NCI-H187 (cell line): ENCODE results near the gene LHFPL6.

ENCODE experiments used
- DNase-seq, 2 experiments: peaks; one replicate each; lab custom pipeline; 2025; lab: John Stamatoyannopoulos, UW

LHFPL6 gene

DNA sequence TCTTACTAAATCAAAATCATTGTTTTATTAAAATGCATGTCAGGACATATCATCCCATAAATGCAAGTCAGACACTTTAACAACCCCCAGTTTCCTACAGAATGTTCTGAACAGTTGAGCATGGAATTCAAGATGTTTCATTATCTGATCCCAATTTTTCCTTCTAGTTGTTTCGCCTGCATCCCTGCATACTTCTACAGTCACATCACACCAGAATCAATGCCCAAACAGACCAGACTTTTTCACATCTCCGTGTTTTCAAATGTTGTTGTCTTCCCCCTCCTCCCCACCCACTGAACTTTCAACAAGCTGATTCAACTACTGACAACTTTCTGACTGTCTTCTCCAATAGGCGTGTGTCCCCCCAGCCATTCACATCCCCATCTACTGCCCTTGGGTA is 48.6 kb downstream of the LHFPL6 start:
- DNase-seq = no peak

DNA sequence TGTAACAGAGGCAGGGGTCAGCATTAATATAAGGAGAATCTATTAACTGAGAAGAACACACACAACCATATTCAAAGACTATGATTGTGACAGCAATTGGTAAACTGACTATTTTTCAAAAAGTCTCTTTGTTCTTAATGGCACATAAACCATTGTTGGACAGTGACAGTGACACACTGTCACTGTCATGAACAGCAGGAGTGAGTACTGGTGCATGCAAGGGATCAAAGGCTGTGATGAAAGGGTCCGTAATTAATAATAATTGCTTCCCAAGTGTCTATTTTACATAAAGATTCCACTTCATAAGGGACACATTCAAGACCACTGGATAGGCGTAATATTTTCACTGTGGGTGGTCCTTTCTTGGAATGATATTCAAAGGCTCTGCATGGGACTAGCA is 50.7 kb downstream of the LHFPL6 start:
- DNase-seq = no peak

DNA sequence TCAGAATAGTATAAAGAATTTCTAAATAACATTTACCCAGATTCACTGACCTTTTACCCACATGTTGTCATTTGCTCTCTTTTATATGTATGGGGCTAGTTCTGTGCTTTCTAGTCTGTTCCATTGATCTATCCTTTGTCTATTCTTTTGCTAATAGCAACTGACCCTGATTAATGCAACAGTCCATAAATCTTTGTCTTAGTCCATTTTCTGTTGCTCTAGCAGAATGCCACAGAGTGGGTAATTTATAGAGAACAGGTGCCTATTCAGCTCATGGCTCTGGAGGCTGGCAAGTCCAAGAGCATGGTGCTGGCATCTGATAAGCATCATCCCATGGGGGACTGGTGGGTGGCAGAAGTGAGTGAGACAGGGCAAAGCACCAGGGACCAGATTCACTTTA is 52.1 kb downstream of the LHFPL6 start:
- DNase-seq = no peak

DNA sequence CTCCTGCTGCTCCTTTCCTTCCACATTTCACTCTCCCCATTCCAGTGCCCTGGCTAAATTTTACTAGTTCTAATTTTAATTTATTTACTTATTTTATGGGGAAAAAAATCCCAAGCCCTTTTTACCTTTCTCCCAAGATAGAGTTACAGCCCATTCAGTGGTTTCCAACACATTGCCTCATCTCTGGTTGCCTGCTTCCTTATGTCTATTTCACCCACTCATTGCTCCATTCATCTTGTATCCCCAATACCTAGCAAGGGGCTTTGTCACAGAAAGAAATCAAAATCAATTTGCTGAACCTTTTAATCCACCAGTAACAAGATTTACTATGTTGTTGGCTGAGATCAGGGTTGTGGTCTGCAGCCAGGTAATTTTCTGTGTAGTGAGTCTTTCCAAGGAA is 55.9 kb downstream of the LHFPL6 start:
- DNase-seq = no peak

DNA sequence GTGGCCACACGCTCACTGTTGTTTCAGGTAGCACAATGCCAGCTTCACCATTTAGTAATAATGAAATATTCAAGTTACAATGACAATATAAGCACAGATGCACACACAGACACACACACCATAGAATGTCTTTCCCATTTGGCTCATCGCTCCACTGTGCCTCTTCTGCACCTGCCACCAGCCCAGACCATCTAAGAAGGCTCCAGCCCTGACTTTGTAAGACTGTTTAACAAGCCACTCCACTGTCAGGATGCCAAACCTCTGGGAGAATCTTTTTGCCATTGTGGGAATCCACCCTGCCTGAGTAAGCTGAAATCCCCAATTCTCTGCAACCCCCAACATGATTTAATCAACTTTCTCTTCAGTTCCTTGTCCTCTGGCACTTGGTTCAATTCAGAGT is 60.6 kb downstream of the LHFPL6 start:
- no peak for DNase-seq

DNA sequence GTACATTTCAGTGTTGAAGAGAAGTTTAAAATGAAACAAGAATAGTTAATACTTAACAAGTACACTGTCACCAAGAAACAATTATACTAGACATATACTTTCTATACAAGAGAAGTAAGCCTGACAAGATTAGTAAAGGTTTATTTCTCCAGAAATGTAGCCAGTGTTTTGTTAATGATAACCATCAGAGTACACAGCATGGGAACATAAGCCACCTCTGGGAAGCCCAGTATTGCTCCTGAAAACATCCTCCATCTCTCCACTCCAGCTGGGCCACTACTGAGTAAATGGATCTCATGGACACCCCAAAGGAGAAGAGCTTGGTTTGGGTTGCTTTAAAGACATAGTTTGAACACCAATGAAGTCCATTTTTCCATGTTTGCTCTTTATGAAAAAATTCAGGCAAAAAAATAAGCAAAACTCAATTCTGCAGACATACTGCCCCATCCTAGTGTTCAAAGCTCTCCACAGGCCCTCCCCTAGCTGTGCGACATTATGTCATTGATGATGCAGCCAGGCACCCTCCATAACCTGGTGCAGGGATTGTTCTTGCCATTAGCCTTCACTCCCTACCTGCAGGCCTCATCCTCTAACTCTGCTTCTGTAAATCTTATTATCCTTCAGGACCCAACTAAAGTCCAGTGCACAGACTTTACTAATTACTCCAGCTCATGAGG is 61.9 kb downstream of the LHFPL6 start:
- DNase-seq = no peak

DNA sequence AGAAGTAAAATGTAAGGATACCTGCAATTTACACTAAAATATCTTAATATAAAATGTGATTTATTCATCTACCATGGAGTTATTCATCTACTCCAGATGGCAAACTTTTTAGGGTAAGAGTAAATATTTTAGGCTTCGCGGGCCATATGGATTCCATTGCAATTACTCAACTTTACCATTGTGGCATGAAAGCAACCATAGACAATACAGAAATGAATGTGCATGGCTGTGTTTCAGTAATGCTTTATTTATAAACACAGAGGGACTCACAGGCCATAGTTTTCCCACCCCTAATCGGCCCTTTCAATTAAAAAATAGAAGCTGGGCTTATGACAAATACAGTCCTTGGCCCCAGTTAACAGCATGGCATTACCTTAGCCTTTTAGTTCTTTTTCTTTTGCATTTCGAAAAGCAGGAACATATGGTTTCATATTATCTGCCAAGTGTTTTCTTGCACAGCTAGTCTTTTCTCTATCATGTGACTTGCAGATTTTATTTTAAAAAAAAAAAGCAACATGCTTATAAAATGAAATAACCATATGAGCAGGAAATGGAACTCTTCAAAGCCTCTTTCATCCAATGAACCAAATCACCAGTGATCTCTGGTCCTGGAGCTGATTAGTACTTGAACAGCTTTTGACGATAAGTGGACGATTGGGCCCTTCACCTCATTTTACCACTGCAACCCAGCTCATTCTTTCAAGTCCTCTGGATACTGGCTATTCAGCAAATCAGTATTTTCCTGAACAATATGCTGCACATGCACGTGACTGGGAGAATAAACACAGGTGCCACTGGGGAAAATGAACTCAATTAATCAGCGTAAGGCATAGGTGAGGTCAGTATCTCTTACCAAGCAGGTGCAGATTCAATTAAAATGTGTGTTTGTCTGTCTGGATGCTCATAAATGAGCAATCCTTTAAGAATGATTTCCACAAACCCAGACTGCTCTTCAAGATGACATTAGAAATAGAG is 63.9 kb downstream of the LHFPL6 start:
- DNase-seq = peak; percentile 26 to 39

DNA sequence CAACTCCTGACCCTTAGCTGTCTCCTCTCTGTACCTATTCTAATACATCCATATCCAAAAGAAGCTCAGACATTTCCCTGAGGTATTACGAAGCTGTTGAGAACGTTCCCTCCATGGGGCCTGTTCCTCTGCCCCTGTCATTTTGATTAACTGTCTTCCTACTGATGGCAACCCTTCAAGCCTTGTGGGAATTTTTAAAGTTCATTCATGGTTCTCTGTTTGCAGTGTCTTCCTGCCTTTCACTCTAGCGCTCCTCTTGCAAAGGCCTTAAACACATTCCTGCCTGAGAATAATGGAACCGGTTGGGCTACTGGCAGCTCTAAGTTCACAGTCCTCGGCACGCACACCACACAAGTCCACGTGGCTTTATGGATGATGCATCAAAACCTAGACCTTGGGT is 66.1 kb downstream of the LHFPL6 start:
- no peak for DNase-seq

DNA sequence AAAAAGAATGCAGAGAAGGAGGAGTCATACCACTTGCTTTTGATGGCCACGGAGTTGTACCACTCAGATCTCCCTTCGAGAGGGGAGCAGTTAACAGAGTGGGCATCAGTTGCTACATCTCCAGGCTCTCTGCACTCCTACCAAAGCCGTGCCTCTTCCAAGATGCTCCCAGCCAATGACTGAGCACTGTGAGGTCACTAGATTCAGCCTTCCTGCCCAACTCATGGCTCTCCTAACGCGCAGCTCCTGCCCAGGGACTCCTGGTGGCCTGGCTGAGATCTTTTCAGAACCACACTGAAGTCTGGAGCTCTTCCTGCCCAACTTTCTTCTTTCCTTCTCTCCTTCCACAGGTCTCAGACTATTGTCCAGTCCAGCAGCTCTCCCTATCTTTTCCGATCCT is 66.7 kb downstream of the LHFPL6 start:
- no peak for DNase-seq

DNA sequence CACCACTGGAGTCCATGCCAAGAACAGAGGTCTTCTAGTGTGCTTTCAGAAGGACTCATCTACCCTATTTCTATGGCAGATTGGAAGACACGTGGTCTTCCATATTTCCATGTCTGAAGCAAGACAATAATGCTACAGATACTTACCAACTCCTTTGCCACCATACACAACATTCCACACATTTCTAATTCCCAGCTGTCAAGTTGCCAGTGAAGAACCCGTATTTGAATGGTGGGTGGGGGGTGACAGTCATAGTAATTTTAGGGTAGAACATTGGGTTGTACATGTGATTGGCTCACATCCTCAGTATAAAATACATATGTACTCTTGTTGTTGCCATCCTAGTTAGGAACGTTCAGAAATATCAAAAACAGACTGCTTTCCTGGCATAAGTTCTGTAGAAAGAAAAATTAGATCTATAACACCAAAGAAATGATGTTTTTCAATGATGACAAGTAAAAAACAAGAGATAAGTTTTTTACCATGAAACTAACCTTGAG is 69.3 kb downstream of the LHFPL6 start:
- no peak for DNase-seq

DNA sequence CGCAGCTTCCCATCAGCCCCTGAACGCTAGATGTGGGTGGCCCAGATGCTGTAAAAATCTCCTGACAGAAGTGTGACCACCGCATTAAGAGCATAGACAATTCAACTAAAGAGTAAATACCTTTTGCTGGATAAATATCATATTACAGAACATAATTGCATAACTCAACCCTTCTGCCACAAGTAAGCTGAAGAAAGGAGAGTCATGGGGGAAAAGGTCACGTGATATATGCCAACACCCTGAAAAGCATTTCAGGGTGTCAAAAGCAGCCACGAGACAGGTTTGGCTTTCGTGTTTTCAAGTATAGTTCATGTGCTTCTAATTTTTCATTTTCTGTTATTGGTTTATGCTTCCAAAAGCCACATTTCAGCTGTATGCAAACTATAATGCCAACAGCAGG is 71.3 kb downstream of the LHFPL6 start:
- no peak for DNase-seq

DNA sequence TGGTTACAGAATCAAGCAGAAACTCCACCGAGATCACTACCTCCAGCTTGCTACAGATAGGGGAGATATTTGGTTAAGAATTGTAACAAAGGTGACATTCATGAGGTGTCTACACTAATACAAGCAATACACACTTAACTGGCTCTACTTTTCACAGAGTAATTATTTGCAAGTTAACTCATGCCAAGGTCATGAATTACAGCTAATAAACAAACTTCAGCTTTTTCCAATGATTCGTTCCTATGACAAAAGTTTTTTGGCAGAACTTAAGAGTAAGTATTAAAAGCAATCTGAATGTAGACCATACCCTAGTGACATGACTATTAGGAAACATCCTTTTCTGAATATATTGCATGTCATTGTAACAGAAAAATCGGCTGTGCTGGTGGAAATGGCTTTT is 72.1 kb downstream of the LHFPL6 start:
- no peak for DNase-seq

DNA sequence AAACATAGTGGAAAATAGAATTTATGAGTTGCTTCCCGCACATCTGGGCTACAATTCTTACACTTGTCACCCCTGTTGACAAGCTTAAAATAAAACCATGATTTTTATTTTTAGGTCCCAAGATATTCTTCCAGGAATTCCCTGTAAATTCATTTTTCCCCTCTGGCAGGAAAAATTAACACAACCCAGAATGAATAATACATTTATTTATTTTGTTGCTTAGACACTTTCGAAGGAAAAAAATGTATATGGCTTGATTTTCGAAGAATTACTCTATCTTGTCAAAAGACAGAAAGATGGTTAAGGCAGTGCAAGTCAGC is 74.4 kb downstream of the LHFPL6 start:
- no peak for DNase-seq

DNA sequence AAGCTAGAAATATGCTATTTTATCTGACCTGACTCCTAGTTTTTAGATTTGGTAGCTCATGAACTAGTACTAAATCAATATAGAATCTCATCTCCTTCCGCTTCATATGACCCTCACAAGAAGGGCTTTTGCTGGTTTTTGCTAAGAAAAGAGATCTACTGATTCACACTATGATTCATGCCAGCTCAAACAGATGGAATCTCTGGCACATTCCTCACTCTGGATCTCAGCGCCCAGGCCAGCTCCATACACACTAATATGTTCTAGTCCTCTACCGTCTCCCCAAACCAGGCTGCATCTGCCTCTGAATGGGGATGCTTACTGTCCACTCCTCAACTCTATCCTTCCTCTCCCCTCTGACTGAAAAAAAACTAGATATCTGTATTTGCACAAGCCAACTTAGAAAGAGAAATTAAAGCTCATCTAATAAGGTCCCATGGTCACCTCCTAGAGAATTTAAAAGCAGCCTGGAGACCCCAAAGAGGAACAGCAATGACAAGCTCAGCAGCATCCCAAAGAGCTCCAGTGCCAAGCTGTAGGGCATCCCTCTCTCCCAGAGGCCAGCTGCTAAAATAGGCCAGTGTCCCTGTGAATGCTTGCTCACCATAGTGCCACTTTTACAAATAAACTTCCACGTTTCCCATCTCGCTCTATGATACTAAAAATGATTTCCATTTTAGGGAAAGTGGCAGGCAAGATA is 74.9 kb downstream of the LHFPL6 start:
- no peak for DNase-seq

DNA sequence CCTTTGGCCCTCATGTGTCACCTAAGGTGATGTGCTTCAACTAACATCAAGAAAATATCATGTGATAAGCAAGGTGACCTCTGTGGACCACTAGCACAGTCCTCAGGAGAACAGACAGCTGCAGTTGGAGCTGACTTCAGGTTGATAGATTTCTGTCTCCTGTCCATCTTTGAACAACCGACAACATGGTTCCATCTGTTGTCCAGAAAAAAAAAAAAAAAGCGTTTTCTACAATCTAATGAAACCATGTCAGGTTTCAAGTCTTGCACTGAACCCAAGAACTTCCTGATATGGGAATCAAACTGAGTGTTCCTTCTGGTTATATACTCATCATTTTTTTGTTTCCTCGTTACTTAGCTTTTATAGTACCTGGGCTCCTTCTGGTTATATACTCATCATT is 75.7 kb downstream of the LHFPL6 start:
- DNase-seq = no peak

DNA sequence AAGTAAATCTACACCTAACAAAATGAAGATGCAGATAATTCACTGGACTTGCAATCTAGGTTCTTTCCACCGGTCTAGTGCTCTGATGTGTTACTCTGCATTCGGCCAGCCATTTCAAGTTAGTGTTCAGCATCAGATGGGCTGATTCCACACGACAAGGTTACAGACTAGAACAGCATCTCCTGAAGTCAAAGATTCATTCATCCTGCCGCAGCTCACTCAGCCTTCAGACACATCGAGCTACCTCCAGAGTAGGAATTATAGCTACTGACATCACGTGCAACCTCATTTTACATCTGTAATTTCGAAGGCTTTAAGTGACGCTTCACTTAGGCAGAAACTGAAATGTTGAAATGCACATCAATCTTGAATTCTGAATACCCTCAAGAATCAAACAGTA is 76.5 kb downstream of the LHFPL6 start:
- DNase-seq = no peak

DNA sequence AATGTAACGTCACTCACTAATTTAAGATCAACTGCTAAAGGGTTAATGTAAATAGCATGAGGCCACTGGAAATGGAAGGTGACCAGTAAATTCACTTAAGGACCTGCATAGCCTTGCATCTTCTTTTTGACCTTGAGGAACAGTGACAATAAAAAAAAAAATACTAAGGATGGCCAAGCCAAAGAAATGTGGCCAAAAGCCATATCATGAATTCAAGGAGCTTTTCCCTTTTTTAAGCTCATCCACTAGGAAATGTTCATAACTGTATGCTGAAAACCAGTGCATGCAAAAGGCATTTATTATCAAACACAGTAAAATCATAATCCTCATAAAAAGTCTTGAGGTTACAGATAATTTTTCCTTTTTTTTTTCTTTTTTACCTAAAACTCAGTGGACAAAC is 77.5 kb downstream of the LHFPL6 start:
- no peak for DNase-seq

DNA sequence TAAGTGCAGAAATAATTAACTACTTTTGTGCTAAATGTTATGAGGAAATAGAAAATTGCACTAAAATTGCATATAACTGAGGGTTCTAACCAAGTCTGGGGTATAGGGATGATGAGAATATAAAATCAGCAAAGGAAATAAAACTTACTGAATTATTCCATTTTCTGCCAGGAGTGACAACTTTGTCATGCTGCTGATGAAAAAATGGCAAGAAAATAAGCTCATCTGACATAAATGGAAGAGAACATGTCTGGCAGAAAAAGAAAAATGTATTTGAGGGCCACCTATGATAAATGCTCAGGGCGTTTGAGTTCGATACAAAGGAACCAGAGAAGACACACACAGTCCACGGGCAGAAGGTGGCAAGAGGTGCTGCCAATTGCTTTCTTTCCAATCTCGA is 78.2 kb downstream of the LHFPL6 start:
- no peak for DNase-seq

DNA sequence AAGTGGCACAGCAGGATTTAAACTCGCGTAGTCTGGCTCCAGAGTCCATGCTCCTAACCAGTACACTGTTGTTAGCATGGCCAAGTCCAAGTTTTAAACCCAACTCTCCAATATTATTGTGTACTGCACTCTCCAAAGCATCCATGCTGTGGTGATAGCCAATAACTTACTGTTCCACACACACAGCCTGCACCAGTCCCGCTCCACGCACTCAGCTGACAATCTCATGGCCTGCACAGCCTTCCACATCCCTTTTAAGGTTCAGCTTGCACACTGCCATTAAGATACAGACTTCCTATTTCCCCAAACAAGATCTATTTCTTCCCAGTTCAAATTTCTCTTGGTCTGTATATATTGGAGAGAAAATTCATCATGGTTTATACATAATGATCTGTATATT is 80.7 kb downstream of the LHFPL6 start:
- DNase-seq = no peak

DNA sequence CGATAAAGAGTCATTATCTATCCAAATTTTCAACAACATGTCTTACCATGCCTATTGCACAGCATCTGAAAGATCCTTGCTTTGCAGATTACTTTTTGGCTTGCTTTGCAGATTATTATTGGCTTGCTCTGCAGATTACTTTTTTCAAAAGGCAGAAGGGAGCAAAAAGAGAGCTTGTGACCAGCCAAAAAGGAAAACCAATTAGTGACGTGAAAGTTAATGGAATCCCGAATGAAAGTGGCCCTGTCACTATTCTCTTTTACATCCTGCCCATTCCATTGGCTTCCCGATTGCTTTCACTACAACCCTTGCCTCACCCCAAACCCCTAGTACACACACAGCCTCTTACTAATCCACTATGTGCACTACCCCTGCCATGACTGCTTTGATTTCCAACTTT is 81.3 kb downstream of the LHFPL6 start:
- no peak for DNase-seq

DNA sequence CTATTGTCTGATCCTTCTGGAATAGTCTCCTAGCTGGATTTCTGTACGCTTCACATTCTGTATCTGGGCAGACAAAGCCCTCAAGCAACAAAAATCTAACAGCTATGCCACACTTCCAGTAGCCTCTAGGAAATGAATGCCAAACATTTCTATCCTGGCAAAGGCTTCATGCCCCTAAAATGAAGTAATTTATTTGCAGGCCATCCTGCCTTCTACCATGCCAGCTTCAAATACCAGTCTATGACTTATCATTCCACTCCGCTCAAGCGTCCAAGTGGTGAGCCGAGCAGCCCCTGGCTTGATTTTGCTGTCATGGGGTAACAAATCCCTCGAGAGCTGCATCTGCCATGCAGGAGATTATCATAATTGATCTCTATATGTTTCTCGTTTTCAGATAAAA is 86.9 kb downstream of the LHFPL6 start:
- no peak for DNase-seq

DNA sequence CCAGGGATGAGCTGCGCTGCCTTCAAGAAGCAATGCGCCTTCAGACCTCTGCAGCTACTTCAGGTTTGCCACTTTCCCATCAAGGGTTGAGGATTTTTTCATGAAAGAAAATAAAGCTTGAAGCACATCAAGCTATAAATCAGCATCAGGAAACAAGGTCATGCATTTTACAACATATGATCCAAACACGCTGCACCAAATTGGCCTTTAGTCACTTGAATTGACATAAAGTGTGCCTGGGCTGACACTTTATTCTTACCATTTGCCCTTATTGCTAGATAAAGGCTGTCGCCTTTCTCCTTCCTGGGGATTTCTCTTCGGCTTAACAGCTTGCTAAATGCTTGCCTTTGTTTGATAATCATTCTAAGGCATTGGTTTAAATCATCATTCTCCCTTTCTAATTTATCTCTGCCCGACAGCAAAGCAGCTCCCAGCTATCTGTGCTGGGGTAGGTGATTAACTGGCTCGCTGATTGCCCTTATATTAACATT is 87.7 kb downstream of the LHFPL6 start:
- DNase-seq = no peak

DNA sequence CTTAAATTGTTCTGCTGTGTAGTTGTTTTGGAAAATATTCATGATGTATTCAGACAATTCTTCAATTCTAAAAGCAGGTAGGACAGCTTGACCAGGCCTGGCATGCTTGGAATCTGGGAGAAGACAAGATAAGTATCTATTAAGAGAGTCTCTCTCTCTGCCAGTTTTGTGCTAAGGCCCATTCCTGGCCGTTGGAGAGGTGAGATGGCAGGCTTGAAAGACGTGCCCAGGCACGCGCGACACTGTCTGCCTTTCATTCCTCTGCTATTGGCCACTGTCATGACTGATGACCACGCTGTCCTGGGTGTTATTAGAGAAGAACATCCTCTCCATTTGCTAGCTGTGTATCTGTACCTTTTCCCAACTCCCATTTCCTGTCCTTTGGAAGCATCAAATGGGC is 90.3 kb downstream of the LHFPL6 start:
- DNase-seq = no peak
